Stimulated activated effector memory CD8-positive, alpha-beta T cell treated with anti-CD3 and anti-CD28 coated beads, Interleukin-12 subunit alpha, Interleukin-12 subunit beta, amount 100 ng/mL, for 72 hours (primary cell): ENCODE data around the gene ZNF446.
A peak's percentile ranks its signal among the peaks of the same experiment; 100 is the strongest.

Source experiments
- ATAC-seq: fragments of 150-1000 bp; cut with Tn5 transposase; 2 replicates; pipeline ENCODE4 v1.10.0; 2021
- DNase-seq, 2 donors: peaks; one replicate each; pipeline ENCODE4 v3.0.0; 2021 to 2022; ENCODE audit warnings: low spot score in 2 of 2
- H3K27ac Mint-ChIP-seq: one replicate; pipeline ENCODE4 v1.8.0; 2022; ENCODE audit warnings: mild to moderate bottlenecking, mixed read lengths
- H3K36me3 Mint-ChIP-seq: one replicate; pipeline ENCODE4 v1.8.0; 2022; ENCODE audit warnings: mild to moderate bottlenecking, mixed read lengths
- H3K4me1 Mint-ChIP-seq: one replicate; pipeline ENCODE4 v1.8.0; 2022; ENCODE audit warnings: mixed read lengths
- H3K4me3 Mint-ChIP-seq: one replicate; pipeline ENCODE4 v1.8.0; 2022; ENCODE audit warnings: mild to moderate bottlenecking, mixed read lengths
- H3K9me3 Mint-ChIP-seq: one replicate; pipeline ENCODE4 v1.8.0; 2022; ENCODE audit warnings: mixed read lengths

ZNF446 gene

DNA sequence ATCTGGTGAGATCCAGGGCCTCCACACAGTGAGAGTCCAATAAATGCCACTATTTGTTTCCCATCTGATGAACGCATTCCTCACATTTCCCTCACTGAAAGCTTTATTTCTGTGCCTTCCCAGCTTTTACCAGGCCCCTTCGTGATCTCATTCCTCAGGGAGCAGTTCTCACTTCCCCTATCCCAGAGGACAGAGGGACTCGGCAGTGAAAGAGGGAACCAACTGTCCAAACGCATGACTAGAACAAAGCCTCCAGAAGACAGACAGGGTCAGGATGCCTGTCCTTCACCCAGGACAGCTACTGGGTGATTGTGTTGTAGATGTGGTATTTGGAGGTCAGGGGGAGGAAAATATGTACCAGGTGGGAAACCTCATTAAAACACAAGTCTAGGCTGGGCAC is 45.5 kb downstream of the ZNF446 start:
- ATAC-seq (no peak), DNase-seq (no peak)
- Mint-ChIP-seq H3K9me3 (no peaks in the 10 kb centered on the region), H3K4me1 (peaks cover 36% of the 10 kb centered on the region), H3K27ac (no peak overlapping the region), H3K36me3 (peaks cover 20% of the 10 kb centered on the region), H3K4me3 (no peak overlapping the region)

GRCh38 chr19:58522709-58523108 is 46.6 kb downstream of the ZNF446 start:
- DNase-seq, result no peak
- Mint-ChIP-seq H3K4me3 (no peak overlapping the region), H3K9me3 (no peaks in the 10 kb centered on the region), H3K27ac (peak overlapping the region; percentile 90), H3K36me3 (peaks cover 17% of the 10 kb centered on the region), H3K4me1 (peaks cover 30% of the 10 kb centered on the region)
- no peak for ATAC-seq

DNA sequence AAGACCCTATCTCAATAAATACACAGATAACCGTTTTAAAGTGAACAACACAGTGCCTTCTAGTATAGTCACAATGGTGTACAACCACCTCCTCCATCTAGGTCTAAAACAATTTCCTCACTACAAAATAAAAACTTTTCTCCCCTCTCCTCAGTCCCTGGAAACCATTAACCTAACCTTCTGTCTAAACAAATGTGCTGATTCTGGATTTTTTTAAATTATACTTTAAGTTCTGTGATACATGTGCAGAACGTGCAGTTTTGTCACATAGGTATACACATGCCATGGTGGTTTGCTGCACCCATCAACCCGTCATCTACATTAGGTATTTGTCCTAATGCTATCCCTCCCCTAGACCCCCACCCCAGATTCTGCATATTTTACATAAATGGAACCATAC is 53.3 kb downstream of the ZNF446 start:
- DNase-seq (no peak), ATAC-seq (no peak)
- Mint-ChIP-seq H3K9me3 (no peaks in the 10 kb centered on the region), H3K27ac (no peak overlapping the region), H3K4me1 (no peaks in the 10 kb centered on the region), H3K36me3 (no peaks in the 10 kb centered on the region), H3K4me3 (no peak overlapping the region)
